Kidney (tissue), 14 donors: ENCODE results near the gene HOXD13. TPM values are rescaled to one million over a fixed set of nuclear protein-coding genes. Genes with fewer than 3 reads are reported as not detected.
A peak's percentile ranks its signal among the peaks of the same experiment; 100 is the strongest.

Source experiments
- DNase-seq, 5 donors: peaks; one replicate each; pipeline ENCODE4 v3.0.0-alpha.2; 2013 to 2020
- FAIRE-seq: peaks from 2 replicates; lab custom pipeline; 2012; peaks lifted over from hg19 to GRCh38; lab: Jason Lieb, UNC
- H3K27ac ChIP-seq, 2 donors: one replicate each; pipeline ENCODE4 v1.7.0; 2013; ENCODE audit warnings: low read depth in 2 of 2, low read length in 2 of 2, inconsistent platforms in 1 of 2
- H3K27me3 ChIP-seq: one replicate; pipeline ENCODE4 v1.7.1; 2013; ENCODE audit warnings: low read length, inconsistent platforms; ENCODE audit not compliant: control insufficient read depth, insufficient read depth
- H3K36me3 ChIP-seq, 3 donors: one replicate each; pipeline versions ENCODE4 v1.7.0 to v1.7.1; 2013; ENCODE audit warnings: low read length in 3 of 3, control low read depth in 1 of 3, inconsistent platforms in 1 of 3; ENCODE audit not compliant: insufficient read depth in 3 of 3, control insufficient read depth in 2 of 3
- H3K4me1 ChIP-seq, 3 donors: one replicate each; pipeline versions ENCODE4 v1.7.0 to v1.7.1; 2013; ENCODE audit warnings: low read length in 3 of 3, inconsistent platforms in 1 of 3, low read depth in 1 of 3; ENCODE audit not compliant: control insufficient read depth in 2 of 3, insufficient read depth in 2 of 3
- H3K4me3 ChIP-seq, 3 donors: one replicate each; pipeline versions ENCODE4 v1.7.0 to v1.8.1; 2013; ENCODE audit warnings: low read length in 3 of 3, control low read depth in 1 of 3, inconsistent platforms in 1 of 3
- H3K9ac ChIP-seq, 3 donors: one replicate each; pipeline versions ENCODE4 v1.7.0 to v1.7.1; 2013; ENCODE audit warnings: low read length in 3 of 3, control low read depth in 1 of 3, inconsistent platforms in 1 of 3
- H3K9me3 ChIP-seq, 3 donors: one replicate each; pipeline versions ENCODE4 v1.7.0 to v1.7.1; 2013; ENCODE audit warnings: low read length in 3 of 3, control low read depth in 1 of 3, inconsistent platforms in 1 of 3; ENCODE audit not compliant: control insufficient read depth in 2 of 3, insufficient read depth in 1 of 3
- intact Hi-C: fragments of 100-400 bp; cut with DNase I; formaldehyde crosslinking; loops from one replicate; pipeline ENCODE4 v1.11.1; 2022
- polyA plus RNA-seq: library from polyadenylated mRNA; stranded (reverse); fragments of 350-450 nt; fragmentation: Illumina TruSeq; extraction: RNeasy Lipid Tissue Mini Kit (QIAGEN cat#74804); gene quantifications from one replicate; pipeline ENCODE4 v1.2.3, GENCODE V29; 2014; ENCODE audit warnings: low read depth, low replicate concordance; ENCODE audit not compliant: insufficient read depth
- total RNA-seq: library from RNA; stranded (reverse); fragmentation: NEBNext Ultra II Directional; extraction: Animal tissue kit (Norgen Biotek cat#: 25700); gene quantifications from one replicate; pipeline ENCODE4 v1.2.1, GENCODE V29; 2021
- TF ChIP-seq, protein P1 (sequence below): IDR thresholded peaks from 3 replicates; pipeline ENCODE4 v1.5.1; 2012; ENCODE audit warnings: mild to moderate bottlenecking, moderate library complexity, borderline replicate concordance; ENCODE audit not compliant: insufficient read depth; ENCODE audit errors: extremely low read depth
- donor health status: control.
- donor health status: control.
- donor health status: control.
- donor health status: control.
- donor health status: control.
- donor health status: DM: yes; HTN: yes; CAD: no.
- donor health status: Normal renal cell carcinoma (clear cell type).

HOXD13 gene
- total and polyA plus RNA-seq, 2 donors from 2014 or later = not detected

GRCh38 chr2:176071330-176072291, 20.9 kb upstream of the HOXD13 start:
- FAIRE-seq (no peak), DNase-seq (peak; percentile 27 to 58 (median 42))
- H3K36me3 ChIP-seq = no peaks in the 10 kb centered on the region
- intact Hi-C loops = no loop called here
- H3K9ac ChIP-seq = no peak overlapping the region
- TF ChIP-seq, protein P1, sequence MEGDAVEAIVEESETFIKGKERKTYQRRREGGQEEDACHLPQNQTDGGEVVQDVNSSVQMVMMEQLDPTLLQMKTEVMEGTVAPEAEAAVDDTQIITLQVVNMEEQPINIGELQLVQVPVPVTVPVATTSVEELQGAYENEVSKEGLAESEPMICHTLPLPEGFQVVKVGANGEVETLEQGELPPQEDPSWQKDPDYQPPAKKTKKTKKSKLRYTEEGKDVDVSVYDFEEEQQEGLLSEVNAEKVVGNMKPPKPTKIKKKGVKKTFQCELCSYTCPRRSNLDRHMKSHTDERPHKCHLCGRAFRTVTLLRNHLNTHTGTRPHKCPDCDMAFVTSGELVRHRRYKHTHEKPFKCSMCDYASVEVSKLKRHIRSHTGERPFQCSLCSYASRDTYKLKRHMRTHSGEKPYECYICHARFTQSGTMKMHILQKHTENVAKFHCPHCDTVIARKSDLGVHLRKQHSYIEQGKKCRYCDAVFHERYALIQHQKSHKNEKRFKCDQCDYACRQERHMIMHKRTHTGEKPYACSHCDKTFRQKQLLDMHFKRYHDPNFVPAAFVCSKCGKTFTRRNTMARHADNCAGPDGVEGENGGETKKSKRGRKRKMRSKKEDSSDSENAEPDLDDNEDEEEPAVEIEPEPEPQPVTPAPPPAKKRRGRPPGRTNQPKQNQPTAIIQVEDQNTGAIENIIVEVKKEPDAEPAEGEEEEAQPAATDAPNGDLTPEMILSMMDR = no peak
- no peaks in the 10 kb centered on the region for H3K9me3 ChIP-seq
- H3K4me1 ChIP-seq = peaks cover 0 to 7% (median 5%) of the 10 kb centered on the region in 3 donors
- H3K27me3 ChIP-seq = peaks cover 86% of the 10 kb centered on the region
- no peak overlapping the region for H3K27ac ChIP-seq
- no peak overlapping the region for H3K4me3 ChIP-seq

GRCh38 chr2:176072292-176072669, 20.2 kb upstream of the HOXD13 start:
- Histone ChIP-seq H3K27me3 (peaks cover 87% of the 10 kb centered on the region), H3K4me1 (peaks cover 0 to 5% (median 4%) of the 10 kb centered on the region in 3 donors), H3K9me3 (no peaks in the 10 kb centered on the region), H3K27ac (no peak overlapping the region), H3K36me3 (no peaks in the 10 kb centered on the region), H3K9ac (no peak overlapping the region), H3K4me3 (no peak overlapping the region)
- FAIRE-seq = no peak
- intact Hi-C loops = no loop called here
- TF ChIP-seq, protein P1 = no peak
- peak in 1 of 5 donors; percentile 3 for DNase-seq

DNA sequence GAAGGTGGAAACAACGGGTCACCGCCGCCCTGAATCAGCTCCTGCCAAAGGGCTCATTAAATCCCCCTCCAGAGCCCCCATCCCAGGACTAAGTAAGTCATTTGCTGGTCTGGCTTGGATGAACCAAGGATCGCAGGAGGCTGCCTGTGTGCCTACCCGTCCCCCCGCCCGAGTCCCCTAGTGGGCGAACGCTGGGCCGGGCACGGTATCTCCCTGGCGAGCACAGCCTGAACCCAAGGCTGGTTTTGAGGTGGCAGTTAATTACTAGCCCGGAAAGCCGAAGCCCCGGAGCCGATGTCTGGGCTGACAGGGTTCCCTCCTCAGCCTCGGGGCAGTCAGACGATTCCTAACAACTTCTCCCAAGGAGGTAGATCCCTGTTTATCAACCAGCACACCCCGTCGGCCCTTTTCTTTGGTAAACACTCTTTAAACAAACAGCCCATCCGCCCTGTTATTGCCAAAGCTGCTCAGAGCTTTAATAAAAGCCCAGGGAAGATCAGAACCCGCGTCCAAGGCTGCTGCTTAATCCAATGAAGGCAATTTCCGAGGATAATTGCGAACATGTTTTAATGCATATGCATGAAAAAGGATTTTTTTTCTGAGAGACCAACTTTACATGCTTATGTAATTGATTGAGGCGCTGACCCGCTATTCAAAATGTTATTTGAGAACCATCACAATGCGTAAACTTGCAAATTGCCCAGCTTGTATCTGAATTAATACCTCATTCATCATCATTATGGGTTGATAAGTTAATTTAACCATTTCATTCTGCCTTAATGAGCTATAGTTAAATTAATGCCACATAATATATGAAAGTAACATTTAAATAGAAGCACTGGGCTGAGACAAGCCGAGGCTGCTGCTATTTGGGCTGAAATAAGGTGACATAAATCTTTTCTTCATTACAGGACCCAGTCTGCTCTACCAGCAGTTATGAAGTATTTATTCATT, 19.3 kb upstream of the HOXD13 start:
- DNase-seq = peak in 4 of 5 donors; percentile 59 to 66 (median 63)
- no peaks in the 10 kb centered on the region for H3K9me3 ChIP-seq

More for the DNA sequence above, 19.3 kb upstream of the HOXD13 start:
- Histone ChIP-seq H3K4me1 (peaks cover 0 to 5% (median 0%) of the 10 kb centered on the region in 3 donors), H3K4me3 (no peak overlapping the region), H3K27ac (no peak overlapping the region), H3K27me3 (peaks cover 91% of the 10 kb centered on the region), H3K9ac (no peak overlapping the region), H3K36me3 (no peaks in the 10 kb centered on the region)
- no peak for FAIRE-seq
- TF ChIP-seq, protein P1 = no peak
- intact Hi-C loops = no loop called here
